ENCODE measurements around the gene MRPS14.
"Not testable (repeated sequence)": the region's sequence is repeated elsewhere in the genome, so short reads cannot be mapped to it uniquely, and the experiment has no call there.

The MRPS14 gene

DNA sequence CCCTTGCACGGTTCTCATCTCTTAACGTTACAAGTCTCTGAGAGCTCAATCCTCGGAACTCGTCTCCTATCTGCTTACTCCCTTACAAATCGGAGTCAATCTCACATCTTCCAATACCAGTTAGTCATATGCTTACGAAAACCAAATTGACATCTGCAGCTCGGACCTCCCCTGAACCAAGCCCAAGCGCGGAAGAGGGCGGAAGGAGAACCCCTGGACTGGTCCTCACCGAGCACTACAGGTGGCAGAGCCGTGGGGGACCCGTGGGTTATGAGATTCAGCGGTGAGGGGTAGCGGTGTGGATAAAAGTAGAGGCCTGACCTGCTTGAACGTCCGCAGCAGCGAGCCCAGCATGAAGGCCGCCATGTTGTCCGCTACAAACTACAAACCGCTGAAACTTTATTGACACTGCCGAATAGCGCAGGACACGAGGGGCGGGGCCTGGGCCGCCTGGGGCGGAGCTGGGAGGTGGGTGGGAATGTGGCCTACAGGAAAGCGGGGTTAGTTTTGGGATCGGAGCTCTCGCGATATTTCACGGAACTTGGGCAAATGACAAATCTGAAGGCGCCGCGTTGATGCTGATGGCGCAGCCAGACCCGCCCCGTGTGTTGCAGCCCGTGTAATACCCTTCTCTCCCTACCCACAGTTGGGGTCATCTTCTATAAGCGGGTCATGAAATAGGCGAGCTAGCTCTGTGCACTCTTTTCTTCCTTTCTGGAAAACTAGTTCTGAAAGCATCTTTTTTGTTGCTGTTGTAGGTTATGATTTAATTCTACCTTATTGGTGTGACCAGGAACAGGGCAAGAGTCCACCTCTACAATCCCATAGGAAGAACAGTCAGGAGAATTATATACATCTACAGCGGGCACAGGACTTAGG, at the start of gene MRPS14:
Gene MRPS14, minus strand, starts transcription at position 383 of the 879 bp plus-strand sequence. Its CDS starts 17 bp downstream, at position 366.
- H3K4me1 ChIP-seq (ENCODE audit: insufficient read depth, low read length): no peaks in the 10 kb centered on the region
- H3K9ac ChIP-seq (ENCODE audit: low read depth, low read length): peak within 1 kb of the TSS; percentile 99
- H3K36me3 ChIP-seq (ENCODE audit: insufficient read depth, low read length): no peaks in the 10 kb centered on the region
- H3K9me3 ChIP-seq (ENCODE audit: control insufficient read depth, insufficient read depth, low read length): no peaks in the 10 kb centered on the region

DNA sequence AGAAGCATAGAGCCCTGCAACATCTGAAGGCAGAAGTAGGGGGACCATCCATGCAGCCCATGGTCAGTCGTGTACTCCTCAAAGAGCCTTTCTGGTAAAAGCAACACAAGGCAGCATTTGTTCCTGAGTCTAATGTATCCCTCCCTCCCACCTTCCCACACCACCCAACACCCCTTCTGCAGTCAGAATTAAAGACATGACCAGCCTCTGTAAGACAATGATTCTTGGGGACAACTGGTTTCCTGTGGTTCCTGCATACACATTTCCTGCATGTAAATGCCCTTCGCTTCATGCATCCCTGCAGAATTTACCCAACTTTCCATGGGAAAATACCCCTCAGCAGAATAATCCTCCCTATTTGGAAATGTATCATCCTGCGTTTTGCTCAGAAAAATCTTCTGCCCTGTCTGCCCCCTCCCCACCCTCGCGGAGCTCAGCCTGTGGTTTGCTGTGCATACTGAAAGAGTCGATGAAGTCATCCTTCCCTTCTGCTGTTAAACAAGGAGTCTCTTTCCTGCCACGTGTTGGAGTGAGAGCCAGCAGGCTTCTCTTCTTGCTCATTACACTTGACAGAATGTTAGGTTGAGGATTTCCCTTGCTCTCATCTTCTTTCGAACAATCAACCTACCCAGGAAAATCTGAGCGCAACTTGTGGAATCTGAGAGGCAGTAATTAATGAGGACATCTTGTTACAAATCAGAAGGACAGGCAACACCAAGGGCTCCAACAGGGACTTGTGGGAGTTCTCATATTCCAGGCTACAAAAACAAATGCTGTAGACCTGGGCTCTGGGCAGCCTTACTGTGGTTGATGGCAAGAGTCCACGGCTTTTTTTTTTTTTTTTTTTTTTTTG, 49.1 kb upstream of the MRPS14 start:
- Histone ChIP-seq H3K9ac (ENCODE audit: low read depth, low read length) (no peak overlapping the region), H3K4me1 (ENCODE audit: insufficient read depth, low read length) (peaks cover 19% of the 10 kb centered on the region), H3K36me3 (ENCODE audit: insufficient read depth, low read length) (no peaks in the 10 kb centered on the region)

DNA sequence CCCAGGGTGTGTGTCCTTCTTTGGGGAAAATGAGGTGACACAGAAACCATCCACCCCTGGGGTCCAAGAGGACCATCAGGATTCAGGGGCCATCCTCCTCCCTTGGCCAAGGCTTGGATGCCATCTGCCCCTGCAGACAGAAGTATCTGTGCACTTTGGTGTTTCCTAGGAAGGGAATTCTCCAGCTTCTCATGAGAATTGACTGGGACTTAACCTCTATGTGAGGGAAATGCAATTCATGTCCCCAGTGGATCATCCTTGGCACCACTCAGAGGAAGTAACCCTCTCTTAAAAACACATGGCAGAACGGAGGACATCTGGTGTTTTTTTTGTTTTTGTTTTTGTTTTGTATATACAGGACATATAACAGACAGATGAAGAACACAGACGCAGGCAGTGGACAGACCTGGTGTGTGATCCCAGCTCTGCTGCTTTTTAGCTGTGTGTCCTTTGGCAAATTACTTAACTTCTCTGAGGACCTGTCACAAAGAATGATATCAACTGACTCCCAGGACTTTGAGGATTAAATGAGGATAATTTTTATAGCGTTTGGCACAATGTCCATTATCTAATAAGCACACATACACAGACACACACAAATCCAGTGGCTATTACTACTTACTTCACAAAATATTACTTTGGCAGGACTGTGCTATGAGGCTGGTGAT, 48.2 kb upstream of the MRPS14 start:
- H3K36me3 ChIP-seq (ENCODE audit: insufficient read depth, low read length): no peaks in the 10 kb centered on the region
- peaks cover 19% of the 10 kb centered on the region for H3K4me1 ChIP-seq (ENCODE audit: insufficient read depth, low read length)
- H3K9me3 ChIP-seq (ENCODE audit: control insufficient read depth, insufficient read depth, low read length): no peaks in the 10 kb centered on the region
- H3K9ac ChIP-seq (ENCODE audit: low read depth, low read length): no peak overlapping the region

More for the DNA sequence above, 49.1 kb upstream of the MRPS14 start:
- no peaks in the 10 kb centered on the region for H3K9me3 ChIP-seq (ENCODE audit: control insufficient read depth, insufficient read depth, low read length)

DNA sequence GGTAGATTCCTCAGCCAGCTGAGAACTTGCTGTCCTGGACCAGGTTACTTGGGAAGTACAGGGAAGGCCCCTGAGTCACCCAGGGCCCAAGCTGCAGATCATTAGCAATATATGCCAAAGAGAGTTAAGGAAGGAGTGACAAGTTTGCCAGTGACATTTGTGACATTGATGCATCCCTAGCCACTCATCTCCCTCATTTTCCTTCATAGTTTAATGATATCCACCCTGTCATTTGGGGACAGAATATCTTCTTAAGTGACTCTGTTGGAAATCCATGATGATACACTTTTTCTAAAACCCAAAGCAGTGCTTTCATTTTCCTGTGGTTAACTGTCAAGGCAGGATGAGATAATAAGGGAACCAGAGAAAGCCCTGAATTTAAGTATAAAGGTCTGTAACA, 47.6 kb upstream of the MRPS14 start:
- Histone ChIP-seq H3K4me1 (ENCODE audit: insufficient read depth, low read length) (peaks cover 19% of the 10 kb centered on the region), H3K36me3 (ENCODE audit: insufficient read depth, low read length) (no peaks in the 10 kb centered on the region), H3K9ac (ENCODE audit: low read depth, low read length) (no peak overlapping the region), H3K9me3 (ENCODE audit: control insufficient read depth, insufficient read depth, low read length) (no peaks in the 10 kb centered on the region)

DNA sequence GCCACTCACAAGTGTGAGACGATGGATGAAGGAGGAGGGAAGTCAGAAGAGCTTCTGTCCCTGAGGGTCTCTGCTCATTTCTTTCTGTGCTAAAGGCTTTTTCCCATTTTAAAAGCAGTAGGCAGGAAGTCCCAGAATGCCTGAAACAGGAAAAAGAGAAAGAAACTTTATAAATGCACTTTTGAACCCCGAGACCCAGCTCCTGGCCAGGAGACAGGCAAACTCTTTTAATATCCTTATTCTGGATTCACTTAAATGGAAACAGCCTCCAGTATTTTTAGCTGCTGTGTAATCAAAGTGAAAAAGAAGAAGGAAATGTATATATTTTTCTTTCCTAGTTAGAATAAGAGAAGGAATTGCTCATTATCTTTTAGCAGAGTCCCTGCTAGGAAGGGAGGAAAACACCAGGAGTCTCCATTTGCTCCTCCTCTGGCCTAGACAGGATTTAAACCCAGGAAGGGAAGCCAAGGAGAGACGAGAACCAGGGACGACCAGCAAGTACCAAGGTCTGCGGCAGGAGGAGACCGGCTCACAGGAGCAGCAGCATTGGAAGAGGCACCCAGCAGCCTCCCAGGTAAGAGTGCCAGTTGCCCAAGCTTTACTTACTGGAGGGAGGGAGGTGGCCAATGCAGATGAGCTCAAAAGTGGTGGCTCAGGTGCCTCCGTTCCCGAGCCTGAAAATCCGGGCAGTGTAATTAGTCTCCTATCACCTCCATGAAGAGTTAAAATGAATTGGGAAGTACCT, 44.3 kb upstream of the MRPS14 start, which contains the start of gene TNN:
Gene TNN, plus strand, starts transcription at position 472 of the 745 bp plus-strand sequence. CDS start 9,586 bp downstream, outside the sequence.
- peaks cover 10% of the 10 kb centered on the region for H3K4me1 ChIP-seq (ENCODE audit: insufficient read depth, low read length)
- H3K36me3 ChIP-seq (ENCODE audit: insufficient read depth, low read length): no peaks in the 10 kb centered on the region
- no peak within 1 kb of the TSS for H3K9ac ChIP-seq (ENCODE audit: low read depth, low read length)
- H3K9me3 ChIP-seq (ENCODE audit: control insufficient read depth, insufficient read depth, low read length): no peaks in the 10 kb centered on the region

DNA sequence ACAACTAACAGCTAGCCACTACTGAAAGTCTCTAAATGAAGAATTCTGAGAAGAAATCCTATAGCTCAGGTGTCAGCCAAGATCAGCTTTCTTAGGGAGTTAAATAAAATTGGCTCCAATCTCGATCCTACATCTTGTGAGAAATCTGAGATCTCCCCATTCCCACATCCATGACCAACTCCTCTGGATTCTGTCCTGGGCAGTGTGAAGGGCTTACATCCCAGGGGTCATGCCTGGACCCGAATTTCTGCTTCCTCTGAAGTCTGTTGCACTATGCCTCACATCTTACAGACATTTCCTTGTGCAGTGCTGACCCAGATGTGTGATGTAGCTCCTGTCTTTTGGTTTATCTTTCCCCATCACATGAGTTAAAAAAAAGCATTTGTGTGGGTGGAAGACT, 39.6 kb upstream of the MRPS14 start:
- no peaks in the 10 kb centered on the region for H3K4me1 ChIP-seq (ENCODE audit: insufficient read depth, low read length)
- no peaks in the 10 kb centered on the region for H3K9me3 ChIP-seq (ENCODE audit: control insufficient read depth, insufficient read depth, low read length)

DNA sequence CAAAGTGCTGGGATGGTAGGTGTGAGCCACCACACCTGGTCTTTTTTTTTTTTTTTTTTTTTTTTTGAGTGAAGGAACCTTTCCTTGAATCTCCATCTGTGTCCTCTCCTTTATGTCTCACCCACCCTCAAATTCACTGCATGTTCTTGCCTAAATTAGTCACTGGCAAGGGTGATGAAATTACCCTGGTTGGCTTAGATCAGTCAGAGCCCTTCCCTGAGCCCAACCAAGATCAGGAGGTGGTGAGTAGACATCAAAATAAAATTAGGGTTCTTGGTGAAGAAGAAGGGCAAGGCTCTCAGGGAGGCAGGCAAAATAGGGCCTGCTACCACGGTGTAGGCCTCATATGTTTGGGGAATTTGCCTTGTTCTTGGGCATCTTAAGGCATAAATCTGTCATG, 39.1 kb upstream of the MRPS14 start:
- H3K36me3 ChIP-seq (ENCODE audit: insufficient read depth, low read length): no peaks in the 10 kb centered on the region
- H3K9me3 ChIP-seq (ENCODE audit: control insufficient read depth, insufficient read depth, low read length): no peaks in the 10 kb centered on the region
- H3K4me1 ChIP-seq (ENCODE audit: insufficient read depth, low read length): no peaks in the 10 kb centered on the region
- H3K9ac ChIP-seq (ENCODE audit: low read depth, low read length): no peak overlapping the region

More for the DNA sequence above, 39.6 kb upstream of the MRPS14 start:
- no peaks in the 10 kb centered on the region for H3K36me3 ChIP-seq (ENCODE audit: insufficient read depth, low read length)
- H3K9ac ChIP-seq (ENCODE audit: low read depth, low read length): no peak overlapping the region

DNA sequence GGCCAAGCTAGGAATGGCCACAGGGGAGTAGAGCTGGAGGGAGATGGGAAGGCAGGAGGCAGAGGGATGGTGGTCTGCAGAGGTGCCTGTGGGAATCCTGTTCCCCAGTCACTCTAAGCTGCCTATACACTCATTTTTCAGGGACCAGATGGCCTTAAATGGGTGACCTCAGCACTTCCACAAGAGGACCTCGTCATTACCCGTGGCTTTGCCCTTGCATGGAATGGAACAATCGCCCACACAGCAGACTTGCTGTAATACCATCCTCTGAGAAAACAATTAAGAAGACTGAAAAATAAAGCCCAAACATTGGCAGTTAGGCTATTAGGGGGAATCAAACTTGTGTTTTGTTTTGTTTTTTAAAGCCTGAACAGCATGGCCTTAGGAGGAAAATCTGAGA, 31.5 kb upstream of the MRPS14 start:
- no peaks in the 10 kb centered on the region for H3K4me1 ChIP-seq (ENCODE audit: insufficient read depth, low read length)

DNA sequence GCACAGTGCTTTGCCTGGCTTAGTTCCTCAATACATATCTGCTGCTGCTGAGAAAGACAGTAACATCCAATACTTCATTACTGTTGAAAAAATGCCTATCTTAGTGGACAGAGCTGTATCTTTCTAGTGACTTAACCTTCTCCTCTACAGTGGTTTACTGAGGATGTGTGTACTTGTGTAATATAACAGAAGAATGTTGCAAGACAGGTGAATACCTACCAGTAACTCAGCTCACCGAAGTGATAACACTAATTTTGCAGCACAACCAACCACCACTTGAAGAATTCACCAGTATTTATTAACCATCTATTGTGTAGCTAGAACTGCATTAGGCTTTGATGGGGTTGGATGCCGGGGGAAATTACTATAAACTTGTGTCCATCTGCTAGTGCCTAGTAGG, 27.8 kb upstream of the MRPS14 start:
- Histone ChIP-seq H3K9me3 (ENCODE audit: control insufficient read depth, insufficient read depth, low read length) (no peaks in the 10 kb centered on the region), H3K9ac (ENCODE audit: low read depth, low read length) (no peak overlapping the region), H3K36me3 (ENCODE audit: insufficient read depth, low read length) (no peaks in the 10 kb centered on the region), H3K4me1 (ENCODE audit: insufficient read depth, low read length) (no peaks in the 10 kb centered on the region)

More for the DNA sequence above, 31.5 kb upstream of the MRPS14 start:
- Histone ChIP-seq H3K9ac (ENCODE audit: low read depth, low read length) (no peak overlapping the region), H3K9me3 (ENCODE audit: control insufficient read depth, insufficient read depth, low read length) (no peaks in the 10 kb centered on the region), H3K36me3 (ENCODE audit: insufficient read depth, low read length) (no peaks in the 10 kb centered on the region)

DNA sequence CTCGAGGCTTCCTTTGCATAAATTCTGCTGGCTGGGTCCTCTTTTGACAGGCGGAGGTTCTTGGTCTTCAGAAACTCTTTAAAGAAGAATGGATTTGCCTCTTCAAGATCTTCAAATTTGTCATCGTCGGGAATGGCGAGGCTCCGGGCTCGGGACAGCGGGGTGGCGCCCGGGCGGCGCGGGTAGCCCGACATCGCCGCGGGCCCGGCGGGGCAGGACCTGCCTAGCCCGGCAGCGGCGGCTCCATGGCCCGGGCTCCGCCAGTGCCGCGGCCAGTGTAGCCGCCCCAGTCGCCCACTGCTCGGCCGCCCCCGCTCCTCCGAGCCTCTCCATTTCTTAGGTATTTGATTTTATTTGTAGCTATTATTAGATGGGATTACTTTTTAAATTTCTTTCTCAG, 22.3 kb upstream of the MRPS14 start:
- Histone ChIP-seq H3K9me3 (ENCODE audit: control insufficient read depth, insufficient read depth, low read length) (no peaks in the 10 kb centered on the region), H3K9ac (ENCODE audit: low read depth, low read length) (no peak overlapping the region), H3K4me1 (ENCODE audit: insufficient read depth, low read length) (no peaks in the 10 kb centered on the region), H3K36me3 (ENCODE audit: insufficient read depth, low read length) (no peaks in the 10 kb centered on the region)

DNA sequence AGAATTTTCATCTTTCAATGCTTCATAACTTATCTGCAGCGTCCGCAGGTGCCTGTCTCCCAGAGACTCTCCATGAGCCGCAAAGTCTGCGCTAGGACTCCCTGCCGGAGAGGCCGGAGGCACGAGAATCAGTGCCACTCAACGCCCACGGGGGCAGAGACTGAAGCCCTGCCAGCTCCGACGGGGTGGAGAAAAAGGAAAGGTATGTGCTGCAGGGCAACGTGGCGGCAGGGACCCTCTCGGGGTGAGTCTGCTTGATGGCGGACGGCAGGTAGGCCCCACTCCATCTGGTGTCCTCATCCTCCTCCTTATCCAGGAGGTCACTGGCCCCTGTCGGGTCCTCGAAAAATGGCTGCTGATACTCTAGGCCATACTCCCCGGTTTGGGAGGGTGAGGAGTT, 21.9 kb upstream of the MRPS14 start:
- no peaks in the 10 kb centered on the region for H3K4me1 ChIP-seq (ENCODE audit: insufficient read depth, low read length)
- H3K9me3 ChIP-seq (ENCODE audit: control insufficient read depth, insufficient read depth, low read length): no peaks in the 10 kb centered on the region
- H3K9ac ChIP-seq (ENCODE audit: low read depth, low read length): no peak overlapping the region
- H3K36me3 ChIP-seq (ENCODE audit: insufficient read depth, low read length): no peaks in the 10 kb centered on the region

DNA sequence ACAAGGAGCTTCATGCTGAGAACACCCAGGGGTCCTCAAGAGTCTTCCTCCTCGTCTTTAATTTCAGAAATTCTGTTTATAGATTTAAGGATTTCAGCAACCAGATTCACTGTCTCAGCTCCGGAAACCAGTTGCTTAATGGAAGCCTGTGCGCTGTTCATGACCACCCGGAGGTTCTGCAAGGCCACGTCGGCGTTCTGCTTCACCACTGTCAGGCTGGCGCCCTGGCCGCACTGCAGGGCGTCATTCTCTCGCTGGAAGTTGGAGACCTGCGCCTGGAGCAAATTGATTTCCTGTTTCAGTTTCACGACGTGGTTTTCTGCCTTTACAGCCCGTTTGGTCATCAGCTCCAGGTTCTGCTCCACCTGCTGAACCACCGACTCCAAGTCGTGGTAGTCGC, 21.4 kb upstream of the MRPS14 start:
- not testable (repeated sequence) for H3K9ac ChIP-seq (ENCODE audit: low read depth, low read length); H3K36me3 ChIP-seq (ENCODE audit: insufficient read depth, low read length); H3K4me1 ChIP-seq (ENCODE audit: insufficient read depth, low read length); H3K9me3 ChIP-seq (ENCODE audit: control insufficient read depth, insufficient read depth, low read length)

DNA sequence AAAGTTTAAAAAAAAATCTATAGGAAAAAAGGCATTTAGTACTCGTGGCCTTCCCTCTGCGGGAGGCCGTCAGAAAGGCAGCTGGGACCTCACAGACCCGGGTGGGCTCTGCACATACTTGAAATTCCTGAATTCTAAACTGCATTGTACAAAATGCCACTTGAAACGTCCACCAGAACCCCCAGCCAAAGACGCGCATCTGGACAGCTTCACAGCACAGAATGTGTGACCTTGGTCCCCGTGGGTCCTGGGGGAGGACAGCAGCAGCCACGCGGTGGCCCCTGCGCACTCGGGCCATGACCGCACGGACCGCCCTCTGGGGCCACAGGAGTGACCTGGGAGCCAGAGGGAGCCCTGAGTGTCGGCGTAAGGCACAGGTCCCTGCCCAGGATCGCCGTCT, 20.6 kb upstream of the MRPS14 start:
- no peak overlapping the region for H3K9ac ChIP-seq (ENCODE audit: low read depth, low read length)
- H3K36me3 ChIP-seq (ENCODE audit: insufficient read depth, low read length): no peaks in the 10 kb centered on the region
- no peaks in the 10 kb centered on the region for H3K4me1 ChIP-seq (ENCODE audit: insufficient read depth, low read length)
- H3K9me3 ChIP-seq (ENCODE audit: control insufficient read depth, insufficient read depth, low read length): no peaks in the 10 kb centered on the region

DNA sequence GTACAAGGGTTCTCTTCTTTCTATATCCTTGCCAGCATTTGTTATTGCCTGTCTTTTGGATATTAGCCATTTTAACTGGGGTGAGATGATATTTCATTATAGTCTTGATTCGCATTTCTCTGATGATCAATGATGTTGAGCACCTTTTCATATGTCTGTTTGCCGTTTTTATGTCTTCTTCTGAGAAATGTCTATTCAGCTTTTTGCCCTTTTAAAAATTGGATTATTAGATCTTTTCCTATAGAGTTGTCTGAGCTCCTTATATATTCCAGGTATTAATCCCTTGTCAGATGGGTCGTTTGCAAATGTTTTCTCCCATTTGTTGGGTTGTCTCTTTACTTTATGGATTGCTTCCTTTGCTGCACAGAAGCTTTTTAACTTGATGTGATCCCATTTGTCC, 19.4 kb upstream of the MRPS14 start:
- Histone ChIP-seq H3K36me3 (ENCODE audit: insufficient read depth, low read length) (no peaks in the 10 kb centered on the region), H3K9me3 (ENCODE audit: control insufficient read depth, insufficient read depth, low read length) (no peaks in the 10 kb centered on the region), H3K4me1 (ENCODE audit: insufficient read depth, low read length) (no peaks in the 10 kb centered on the region), H3K9ac (ENCODE audit: low read depth, low read length) (no peak overlapping the region)

All from ES-I3 (cell line).